CD4-positive, CD25-positive, alpha-beta regulatory T cell (primary cell): ENCODE data around the gene AP4M1. TPM values are rescaled to one million over a fixed set of nuclear protein-coding genes. Genes with fewer than 3 reads are reported as not detected.

Experiments
- ATAC-seq, 2 donors: fragments of 150-1000 bp; cut with Tn5 transposase; one replicate each; pipeline ENCODE4 v1.10.0; 2021; ENCODE audit warnings: low read depth in 2 of 2, moderate number of reproducible peaks in 2 of 2, moderate library complexity in 1 of 2
- DNase-seq, 3 donors: peaks; one replicate each; pipeline versions ENCODE4 v3.0.0 to v3.0.0-alpha.2; 2012 to 2022; ENCODE audit warnings: mixed read lengths in 1 of 3
- H3K27ac ChIP-seq: one replicate; pipeline ENCODE4 v1.7.0; 2013; ENCODE audit warnings: mild to moderate bottlenecking, low read length; ENCODE audit not compliant: insufficient read depth, poor library complexity, severe bottlenecking
- H3K27me3 ChIP-seq: one replicate; pipeline ENCODE4 v1.7.0; 2013; ENCODE audit warnings: low read length; ENCODE audit not compliant: control insufficient read depth, insufficient read depth
- H3K36me3 ChIP-seq: one replicate; pipeline ENCODE4 v1.7.0; 2013; ENCODE audit warnings: mild to moderate bottlenecking, low read length, moderate library complexity; ENCODE audit not compliant: control insufficient read depth, insufficient read depth
- H3K4me1 ChIP-seq: 2 replicates; pipeline ENCODE4 v1.7.0; 2013; ENCODE audit warnings: mild to moderate bottlenecking, low read length; ENCODE audit not compliant: insufficient read depth, control insufficient read depth, poor library complexity, severe bottlenecking
- H3K4me3 ChIP-seq: one replicate; pipeline ENCODE4 v1.7.0; 2013; ENCODE audit warnings: low read depth, mild to moderate bottlenecking, low read length, moderate library complexity
- H3K9me3 ChIP-seq, 2 experiments: 1 replicate in 1 of 2; 2 replicates in 1 of 2; pipeline ENCODE4 v1.7.0; 2013; ENCODE audit warnings: low read length in 2 of 2, mild to moderate bottlenecking in 1 of 2, moderate library complexity in 1 of 2; ENCODE audit not compliant: control insufficient read depth in 2 of 2
- H3K27ac Mint-ChIP-seq, 3 donors: one replicate each; pipeline ENCODE4 v1.8.0; 2020 to 2022; ENCODE audit warnings: mild to moderate bottlenecking in 3 of 3, mixed read lengths in 3 of 3, moderate library complexity in 2 of 3
- H3K27me3 Mint-ChIP-seq: one replicate; pipeline ENCODE4 v1.8.0; 2022; ENCODE audit warnings: mild to moderate bottlenecking, mixed read lengths
- H3K36me3 Mint-ChIP-seq: one replicate; pipeline ENCODE4 v1.8.0; 2020; ENCODE audit warnings: mixed read lengths
- H3K4me1 Mint-ChIP-seq, 4 donors: one replicate each; pipeline ENCODE4 v1.8.0; 2020 to 2022; ENCODE audit warnings: mixed read lengths in 4 of 4, mild to moderate bottlenecking in 1 of 4
- H3K4me3 Mint-ChIP-seq, 4 donors: one replicate each; pipeline ENCODE4 v1.8.0; 2020 to 2022; ENCODE audit warnings: mild to moderate bottlenecking in 4 of 4, mixed read lengths in 4 of 4, moderate library complexity in 3 of 4
- H3K9me3 Mint-ChIP-seq, 7 donors: one replicate each; pipeline ENCODE4 v1.8.0; 2020 to 2022; ENCODE audit warnings: mixed read lengths in 7 of 7, mild to moderate bottlenecking in 3 of 7, moderate library complexity in 2 of 7
- polyA plus RNA-seq, 4 donors: library from polyadenylated mRNA; unstranded; fragments of 300-500 nt; fragmentation: Illumina TruSeq; gene quantifications; one replicate each; pipeline ENCODE4 v1.2.3, GENCODE V29; 2021
- total RNA-seq: library from RNA; stranded (reverse); gene quantifications from one replicate; pipeline ENCODE4 v1.2.3, GENCODE V29; 2022

The AP4M1 gene
- total RNA-seq (5.6 TPM), polyA plus RNA-seq (1 to 10 TPM; 2.6 to 6.4 (median 4.3) TPM)

DNA sequence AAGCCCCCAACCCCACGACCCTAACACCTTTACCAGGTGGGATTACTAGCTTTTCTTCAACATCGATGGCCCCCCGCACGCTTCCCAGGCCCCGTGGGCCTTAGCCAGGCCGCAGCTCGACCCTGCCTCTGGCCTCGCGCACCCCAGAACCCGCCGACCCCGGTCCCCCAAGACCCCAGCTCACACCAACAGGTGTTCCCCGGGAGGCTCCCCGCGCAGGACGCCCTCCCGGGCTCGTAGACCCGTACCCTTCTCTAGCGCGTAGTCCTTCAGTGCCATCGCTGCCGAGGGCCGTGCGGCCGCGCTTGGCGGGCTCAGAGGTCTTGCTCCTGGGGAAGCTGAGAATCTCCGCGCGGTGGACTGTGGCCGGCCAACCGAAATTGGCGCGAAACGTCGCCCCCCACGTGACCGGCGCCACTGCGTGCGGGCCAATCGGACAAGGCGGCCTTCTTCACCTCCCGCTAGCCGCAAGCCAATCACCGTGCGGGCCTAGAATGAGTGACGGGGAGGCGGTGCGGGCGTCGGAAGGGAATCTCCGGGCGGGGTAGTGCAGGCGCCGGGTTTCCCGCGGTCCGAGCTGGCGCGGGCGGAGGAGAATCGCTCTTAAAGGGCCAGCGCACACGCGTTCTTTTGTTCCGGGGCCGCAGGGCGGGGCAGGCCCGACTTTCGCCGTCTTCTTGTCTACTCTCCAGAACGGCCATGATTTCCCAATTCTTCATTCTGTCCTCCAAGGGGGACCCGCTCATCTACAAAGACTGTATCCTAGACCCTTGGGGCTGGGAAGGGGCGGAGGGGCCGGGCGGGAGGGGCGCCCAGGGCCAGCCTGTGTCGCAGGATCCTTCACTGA, at the start of gene AP4M1, which contains the start of gene MCM7:
Gene AP4M1, plus strand, starts transcription at position 628 of the 847 bp plus-strand sequence. Its CDS starts 72 bp downstream, at position 700.
Gene MCM7, minus strand, starts transcription at position 382 of the 847 bp plus-strand sequence. Its CDS starts 103 bp downstream, at position 279.
- Mint-ChIP-seq H3K4me3 (peak within 1 kb of the TSS; percentile 95 to 99 (median 96)), H3K4me1 (peaks cover 0 to 46% (median 26%) of the 10 kb centered on the region in 4 donors), H3K27ac (peak within 1 kb of the TSS; percentile 93 to 97 (median 94)), H3K9me3 (peaks cover 0 to 2% (median 0%) of the 10 kb centered on the region in 7 donors), H3K36me3 (peaks cover 27% of the 10 kb centered on the region), H3K27me3 (peaks cover 15% of the 10 kb centered on the region)
- H3K27ac ChIP-seq, result peak within 1 kb of the TSS; percentile 95
- ATAC-seq (peak; percentile 89 to 92), DNase-seq (peak; percentile 94 to 98 (median 95))
- H3K9me3 ChIP-seq, result no peaks in the 10 kb centered on the region
- H3K4me1 ChIP-seq, result peaks cover 29% of the 10 kb centered on the region
- peaks cover 29% of the 10 kb centered on the region for H3K36me3 ChIP-seq
- H3K4me3 ChIP-seq, result peak within 1 kb of the TSS; percentile 92
- no peaks in the 10 kb centered on the region for H3K27me3 ChIP-seq

DNA sequence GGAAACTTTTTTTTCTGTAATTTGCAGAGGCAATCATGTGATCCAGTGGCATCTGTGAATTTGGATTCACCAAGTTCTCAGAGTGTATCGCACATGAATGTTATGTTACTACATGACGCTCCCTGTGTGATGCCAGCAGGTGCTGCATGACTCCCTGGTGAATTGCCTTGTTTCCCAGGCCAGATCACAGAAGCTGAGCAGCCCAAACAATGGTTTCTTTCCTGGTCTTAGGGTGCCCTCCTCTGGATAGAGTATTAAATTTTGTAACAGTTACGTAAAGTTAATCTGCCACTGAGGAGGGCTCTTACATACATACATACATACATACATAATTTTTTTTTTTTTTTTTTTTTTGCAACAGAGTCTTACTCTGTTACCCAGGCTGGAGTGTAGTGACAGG, 48.2 kb upstream of the AP4M1 start:
- Histone ChIP-seq H3K4me1 (peaks cover 10% of the 10 kb centered on the region), H3K27me3 (no peaks in the 10 kb centered on the region), H3K9me3 (no peaks in the 10 kb centered on the region), H3K27ac (no peak overlapping the region), H3K4me3 (no peak overlapping the region), H3K36me3 (peaks cover 5% of the 10 kb centered on the region)
- H3K9me3 Mint-ChIP-seq, result peaks cover 0 to 2% (median 0%) of the 10 kb centered on the region in 7 donors
- H3K4me3 Mint-ChIP-seq, result peak overlapping the region in 1 of 4 donors; percentile 75
- ATAC-seq (no peak), DNase-seq (peak in 2 of 3 donors; percentile 46 to 59)
- H3K36me3 Mint-ChIP-seq, result peaks cover 5% of the 10 kb centered on the region
- H3K27ac Mint-ChIP-seq, result no peak overlapping the region
- peaks cover 0 to 31% (median 17%) of the 10 kb centered on the region in 4 donors for H3K4me1 Mint-ChIP-seq
- peaks cover 6% of the 10 kb centered on the region for H3K27me3 Mint-ChIP-seq

DNA sequence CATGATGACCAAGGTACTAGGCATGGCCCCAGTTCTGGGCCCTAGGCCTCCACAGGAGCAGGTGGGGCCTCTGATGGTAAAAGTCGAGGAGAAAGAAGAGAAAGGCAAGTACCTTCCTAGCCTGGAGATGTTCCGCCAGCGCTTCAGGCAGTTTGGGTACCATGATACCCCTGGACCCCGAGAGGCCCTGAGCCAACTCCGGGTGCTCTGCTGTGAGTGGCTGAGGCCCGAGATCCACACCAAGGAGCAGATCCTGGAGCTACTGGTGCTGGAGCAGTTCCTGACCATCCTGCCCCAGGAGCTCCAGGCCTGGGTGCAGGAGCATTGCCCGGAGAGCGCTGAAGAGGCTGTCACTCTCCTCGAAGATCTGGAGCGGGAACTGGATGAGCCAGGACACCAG, 44.4 kb upstream of the AP4M1 start:
- Histone ChIP-seq H3K27me3 (no peaks in the 10 kb centered on the region), H3K36me3 (peaks cover 5% of the 10 kb centered on the region), H3K27ac (no peak overlapping the region), H3K4me1 (no peaks in the 10 kb centered on the region), H3K4me3 (no peak overlapping the region), H3K9me3 (no peaks in the 10 kb centered on the region)
- H3K27ac Mint-ChIP-seq, result no peak overlapping the region
- H3K4me3 Mint-ChIP-seq, result no peak overlapping the region
- DNase-seq (no peak), ATAC-seq (no peak)
- H3K4me1 Mint-ChIP-seq, result peaks cover 0 to 6% (median 1%) of the 10 kb centered on the region in 4 donors
- no peaks in the 10 kb centered on the region for H3K9me3 Mint-ChIP-seq
- peaks cover 17% of the 10 kb centered on the region for H3K36me3 Mint-ChIP-seq
- no peaks in the 10 kb centered on the region for H3K27me3 Mint-ChIP-seq

GRCh38 chr7:100059251-100059739, 42.1 kb upstream of the AP4M1 start:
- H3K9me3 Mint-ChIP-seq, result no peaks in the 10 kb centered on the region
- H3K27me3 ChIP-seq, result no peaks in the 10 kb centered on the region
- H3K4me1 Mint-ChIP-seq, result no peaks in the 10 kb centered on the region
- H3K36me3 Mint-ChIP-seq, result peaks cover 26% of the 10 kb centered on the region
- no peaks in the 10 kb centered on the region for H3K4me1 ChIP-seq
- no peak overlapping the region for H3K27ac ChIP-seq
- no peaks in the 10 kb centered on the region for H3K27me3 Mint-ChIP-seq
- H3K36me3 ChIP-seq, result peaks cover 12% of the 10 kb centered on the region
- H3K4me3 Mint-ChIP-seq, result no peak overlapping the region
- H3K4me3 ChIP-seq, result no peak overlapping the region
- H3K9me3 ChIP-seq, result no peaks in the 10 kb centered on the region
- DNase-seq, result no peak
- no peak for ATAC-seq
- no peak overlapping the region for H3K27ac Mint-ChIP-seq

DNA sequence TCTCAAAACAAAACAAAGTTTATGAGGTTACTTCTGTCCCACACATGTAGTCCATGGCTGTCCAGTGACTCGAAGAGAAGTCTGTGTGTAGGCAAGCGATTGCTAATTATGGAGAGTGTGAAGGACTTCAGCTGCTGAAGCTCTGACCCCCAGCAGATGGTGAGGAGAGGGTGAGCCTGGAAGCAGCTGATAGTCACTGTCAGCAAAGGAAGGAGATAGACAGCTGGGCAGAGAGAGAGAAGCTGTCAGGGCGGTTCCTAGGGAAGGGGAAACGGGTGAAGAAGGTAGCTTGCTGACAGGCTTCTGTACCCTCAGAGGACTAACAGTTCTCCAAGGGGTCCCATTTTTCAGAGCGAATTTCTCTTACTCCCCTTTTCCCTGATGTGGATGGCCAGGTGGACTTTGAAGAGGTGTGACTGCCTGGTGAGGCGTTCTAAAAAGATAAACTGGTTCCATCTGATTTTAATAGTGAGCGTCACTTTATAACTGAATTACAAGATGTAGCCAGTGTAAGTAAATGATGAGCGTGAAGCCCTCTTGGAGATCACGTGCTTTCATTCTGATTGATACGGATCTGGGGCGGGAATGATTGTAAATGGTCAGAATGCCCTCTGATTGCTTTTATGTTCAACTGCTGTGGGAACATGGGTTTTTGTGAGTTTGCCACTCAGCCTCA, 39.8 kb upstream of the AP4M1 start:
- Mint-ChIP-seq H3K4me1 (no peaks in the 10 kb centered on the region), H3K4me3 (no peak overlapping the region), H3K9me3 (no peaks in the 10 kb centered on the region), H3K27me3 (no peaks in the 10 kb centered on the region), H3K36me3 (peaks cover 30% of the 10 kb centered on the region), H3K27ac (no peak overlapping the region)
- Histone ChIP-seq H3K27me3 (no peaks in the 10 kb centered on the region), H3K9me3 (no peaks in the 10 kb centered on the region), H3K4me3 (no peak overlapping the region), H3K36me3 (peaks cover 22% of the 10 kb centered on the region), H3K27ac (no peak overlapping the region), H3K4me1 (no peaks in the 10 kb centered on the region)
- DNase-seq, result no peak
- ATAC-seq, result no peak

DNA sequence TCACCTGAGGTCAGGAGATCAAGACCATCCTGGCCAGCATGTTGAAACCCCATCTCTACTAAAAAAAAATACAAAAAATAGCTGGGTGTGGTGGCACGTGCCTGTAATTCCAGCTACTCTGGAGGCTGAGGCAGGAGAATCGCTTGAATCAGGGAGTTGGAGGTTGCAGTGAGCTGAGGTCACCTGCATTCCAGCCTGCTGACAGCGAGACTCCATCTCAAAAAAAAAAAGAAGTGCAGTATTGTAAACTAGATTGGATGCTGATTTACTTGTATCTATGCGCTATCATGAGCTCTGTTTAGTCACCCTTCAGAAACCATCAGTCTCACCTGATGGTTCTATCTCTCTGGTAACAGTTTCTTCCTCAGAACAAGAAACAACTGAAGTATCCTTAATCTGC, 38.1 kb upstream of the AP4M1 start:
- Mint-ChIP-seq H3K36me3 (peaks cover 33% of the 10 kb centered on the region), H3K27ac (no peak overlapping the region), H3K4me1 (no peaks in the 10 kb centered on the region), H3K4me3 (no peak overlapping the region), H3K9me3 (peaks cover 0 to 2% (median 0%) of the 10 kb centered on the region in 7 donors), H3K27me3 (no peaks in the 10 kb centered on the region)
- peaks cover 17% of the 10 kb centered on the region for H3K36me3 ChIP-seq
- no peak overlapping the region for H3K27ac ChIP-seq
- no peaks in the 10 kb centered on the region for H3K9me3 ChIP-seq
- no peak overlapping the region for H3K4me3 ChIP-seq
- H3K27me3 ChIP-seq, result no peaks in the 10 kb centered on the region
- H3K4me1 ChIP-seq, result no peaks in the 10 kb centered on the region
- ATAC-seq, result no peak
- no peak for DNase-seq

- Mint-ChIP-seq H3K36me3 (peaks cover 33% of the 10 kb centered on the region), H3K27ac (no peak overlapping the region), H3K4me3 (no peak overlapping the region), H3K9me3 (peaks cover 0 to 2% (median 0%) of the 10 kb centered on the region in 7 donors), H3K27me3 (no peaks in the 10 kb centered on the region), H3K4me1 (no peaks in the 10 kb centered on the region)
- Histone ChIP-seq H3K27ac (no peak overlapping the region), H3K27me3 (no peaks in the 10 kb centered on the region), H3K36me3 (peaks cover 17% of the 10 kb centered on the region), H3K9me3 (no peaks in the 10 kb centered on the region), H3K4me3 (no peak overlapping the region), H3K4me1 (no peaks in the 10 kb centered on the region)
- DNase-seq, result no peak
- no peak for ATAC-seq
These were observed 37.3 kb upstream of the AP4M1 start for GRCh38 chr7:100064162-100064561.
